H1 (cell line): ENCODE data around the gene ACCSL. TPM values are rescaled to one million over a fixed set of nuclear protein-coding genes. Genes with fewer than 3 reads are reported as not detected.

Experiments
- CTCF ChIA-PET: fragments of 300-600 bp; sonication (Branson Sonifier 250); formaldehyde crosslinking; loops from one replicate; lab custom pipeline; 2021; ENCODE audit not compliant: partially characterized antibody; lab: Charles Lee
- POLR2A ChIA-PET: fragments of 300-600 bp; sonication (Branson Sonifier 250); formaldehyde crosslinking; loops from one replicate; lab custom pipeline; 2021; ENCODE audit warnings: inconsistent platforms; ENCODE audit not compliant: partially characterized antibody; lab: Charles Lee
- DNase-seq, 2 experiments: peaks; one replicate each; pipeline versions ENCODE4 v3.0.0 to v3.0.0-alpha.2; 2010 to 2022; ENCODE audit warnings: low spot score in 2 of 2, low read depth in 1 of 2, mixed read lengths in 1 of 2
- FAIRE-seq: peaks from 2 replicates; lab custom pipeline; 2011; peaks lifted over from hg19 to GRCh38; lab: Jason Lieb, UNC
- H2AFZ ChIP-seq: 2 replicates; pipeline ENCODE4 v1.8.1; 2012; ENCODE audit warnings: low read length, inconsistent platforms
- H2AK5ac ChIP-seq: 2 replicates; pipeline ENCODE4 v1.6.1; 2013; ENCODE audit warnings: low read depth, low read length
- H2BK120ac ChIP-seq: replicated peaks from 2 replicates; pipeline ENCODE3; 2013; ENCODE audit warnings: low read depth, low read length, inconsistent platforms
- H2BK12ac ChIP-seq: 2 replicates; pipeline ENCODE4 v1.6.1; 2013; ENCODE audit warnings: low read depth, low read length
- H2BK15ac ChIP-seq: 2 replicates; pipeline ENCODE4 v1.6.1; 2013; ENCODE audit warnings: low read length
- H2BK20ac ChIP-seq: 2 replicates; pipeline ENCODE4 v1.6.1; 2013; ENCODE audit warnings: low read length
- H2BK5ac ChIP-seq: 2 replicates; pipeline ENCODE4 v1.6.1; 2013; ENCODE audit warnings: low read depth, low read length
- H3K14ac ChIP-seq: 2 replicates; pipeline ENCODE4 v1.6.1; 2013; ENCODE audit warnings: inconsistent platforms; ENCODE audit not compliant: insufficient read length
- H3K18ac ChIP-seq: 2 replicates; pipeline ENCODE4 v1.6.1; 2013; ENCODE audit warnings: low read length; ENCODE audit errors: extremely low read depth
- H3K23ac ChIP-seq: 2 replicates; pipeline ENCODE4 v1.6.1; 2013; ENCODE audit warnings: inconsistent platforms; ENCODE audit not compliant: insufficient read length
- H3K23me2 ChIP-seq: 2 replicates; pipeline ENCODE4 v1.6.1; 2013; ENCODE audit warnings: low read depth, low read length
- H3K27ac ChIP-seq: 2 replicates; pipeline ENCODE4 v1.6.1; 2011; ENCODE audit warnings: low read depth, low read length, inconsistent platforms
- H3K27me3 ChIP-seq, 4 experiments: replicated peaks in 1 of 4; 1 replicate in 1 of 4; 2 replicates in 3 of 4; pipeline versions ENCODE4 v1.6.1 to v1.8.1; 2011 to 2013; ENCODE audit warnings: low read length in 3 of 4, mild to moderate bottlenecking in 3 of 4, inconsistent platforms in 2 of 4, mixed read lengths in 2 of 4, moderate library complexity in 1 of 4; ENCODE audit not compliant: control insufficient read depth in 3 of 4, insufficient read depth in 3 of 4; ENCODE audit errors: extremely low read depth in 1 of 4
- H3K36me3 ChIP-seq, 4 experiments: 2 replicates each; pipeline versions ENCODE4 v1.6.1 to v1.8.1; 2011 to 2013; ENCODE audit warnings: mild to moderate bottlenecking in 4 of 4, low read length in 3 of 4, moderate library complexity in 2 of 4, control low read depth in 1 of 4, inconsistent platforms in 1 of 4; ENCODE audit not compliant: insufficient read depth in 4 of 4, control insufficient read depth in 2 of 4
- H3K4ac ChIP-seq: replicated peaks from 2 replicates; pipeline ENCODE3; 2013; ENCODE audit warnings: low read length, low read depth, mixed read lengths, inconsistent platforms; ENCODE audit not compliant: insufficient read length
- H3K4me1 ChIP-seq, 4 experiments: replicated peaks in 1 of 4; 1 replicate in 1 of 4; 2 replicates in 3 of 4; pipeline versions ENCODE4 v1.6.1 to v1.8.1; 2011 to 2013; ENCODE audit warnings: low read length in 3 of 4, inconsistent platforms in 2 of 4, mixed read lengths in 1 of 4; ENCODE audit not compliant: insufficient read depth in 4 of 4, control insufficient read depth in 3 of 4
- H3K4me2 ChIP-seq, 2 experiments: 2 replicates each; pipeline versions ENCODE4 v1.6.1 to v1.8.1; 2011 to 2013; ENCODE audit warnings: low read depth in 2 of 2, low read length in 2 of 2, control low read depth in 1 of 2, inconsistent platforms in 1 of 2, mild to moderate bottlenecking in 1 of 2; ENCODE audit not compliant: insufficient read depth in 1 of 2
- H3K4me3 ChIP-seq, 4 experiments: fragments of 200-600, 300-600 bp in 1 of 4; sonication (generic), shearing (Covaris generic), sonication (Bioruptor Twin) in 1 of 4; 2 replicates each; pipeline versions ENCODE4 v1.5.1 to v1.8.1; 2011 to 2016; ENCODE audit warnings: low read length in 4 of 4, low read depth in 3 of 4, control low read depth in 2 of 4, inconsistent platforms in 2 of 4, mild to moderate bottlenecking in 2 of 4, mixed read lengths in 1 of 4, moderate library complexity in 1 of 4; ENCODE audit not compliant: insufficient read depth in 2 of 4; ENCODE audit errors: extremely low read depth in 1 of 4
- H3K56ac ChIP-seq: replicated peaks from 2 replicates; pipeline ENCODE3; 2013; ENCODE audit warnings: low read depth, mild to moderate bottlenecking, mixed read lengths, low read length, inconsistent platforms; ENCODE audit not compliant: insufficient read length
- H3K79me1 ChIP-seq: 2 replicates; pipeline ENCODE4 v1.6.1; 2013; ENCODE audit warnings: low read depth, low read length, control low read depth
- H3K79me2 ChIP-seq, 2 experiments: 2 replicates each; pipeline versions ENCODE4 v1.6.1 to v1.8.1; 2012 to 2013; ENCODE audit warnings: low read length in 2 of 2, mild to moderate bottlenecking in 2 of 2, inconsistent platforms in 1 of 2; ENCODE audit not compliant: insufficient read depth in 2 of 2, control insufficient read depth in 1 of 2
- H3K9ac ChIP-seq, 4 experiments: replicated peaks in 1 of 4; 1 replicate in 1 of 4; 2 replicates in 3 of 4; pipeline versions ENCODE4 v1.6.1 to v1.8.1; 2011 to 2013; ENCODE audit warnings: low read depth in 3 of 4, low read length in 3 of 4, control low read depth in 2 of 4, mild to moderate bottlenecking in 2 of 4, moderate library complexity in 2 of 4, inconsistent platforms in 1 of 4; ENCODE audit errors: extremely low read depth in 1 of 4
- H3K9me3 ChIP-seq, 2 experiments: 2 replicates each; pipeline versions ENCODE4 v1.6.1 to v1.8.1; 2012 to 2013; ENCODE audit warnings: mild to moderate bottlenecking in 2 of 2, moderate library complexity in 2 of 2, control low read depth in 1 of 2, inconsistent platforms in 1 of 2, low read depth in 1 of 2, low read length in 1 of 2, mixed read lengths in 1 of 2; ENCODE audit not compliant: insufficient read depth in 2 of 2
- H4K20me1 ChIP-seq, 2 experiments: replicated peaks in 1 of 2; 2 replicates each; pipeline versions ENCODE3 to v1.8.1; 2011 to 2013; ENCODE audit warnings: inconsistent platforms in 2 of 2, low read length in 2 of 2, mild to moderate bottlenecking in 1 of 2; ENCODE audit not compliant: insufficient read depth in 2 of 2, control insufficient read depth in 1 of 2
- H4K5ac ChIP-seq: 2 replicates; pipeline ENCODE4 v1.6.1; 2013; ENCODE audit warnings: low read length, low read depth, mixed read lengths, inconsistent platforms; ENCODE audit not compliant: insufficient read length
- H4K8ac ChIP-seq: 2 replicates; pipeline ENCODE4 v1.8.0; 2013; ENCODE audit warnings: mild to moderate bottlenecking, moderate library complexity, low read length, inconsistent platforms; ENCODE audit not compliant: insufficient read depth; ENCODE audit errors: extremely low read depth
- H4K91ac ChIP-seq: replicated peaks from 2 replicates; pipeline ENCODE3; 2013; ENCODE audit warnings: low read length, mixed read lengths, inconsistent platforms; ENCODE audit not compliant: insufficient read length
- NRF1 ChIP-seq: IDR thresholded peaks from 2 replicates; pipeline ENCODE4 v1.6.1; 2011; ENCODE audit warnings: mild to moderate bottlenecking, low read depth, low read length, improper control_type of control experiment
- RAD21 ChIP-seq, 2 experiments: IDR thresholded peaks in 1 of 2; conservative IDR thresholded peaks in 1 of 2; 2 replicates each; pipeline ENCODE4 v1.6.1; 2011; ENCODE audit warnings: low read depth in 2 of 2, low read length in 2 of 2, improper control_type of control experiment in 1 of 2, inconsistent platforms in 1 of 2, mild to moderate bottlenecking in 1 of 2, moderate library complexity in 1 of 2
- TAF7 ChIP-seq: optimal IDR thresholded peaks from 2 replicates; pipeline ENCODE3; 2011; ENCODE audit warnings: low read depth, mild to moderate bottlenecking, inconsistent platforms, low read length, moderate library complexity, borderline replicate concordance
- WGBS, 2 experiments: shearing (Covaris generic) in 1 of 2; methylation state at CpG; one replicate each; pipeline versions ENCODE4 v1.1.6 to v1.1.7; 2013 to 2015; ENCODE audit warnings: low lambda C conversion rate in 2 of 2, mixed read lengths in 2 of 2, inconsistent platforms in 1 of 2, low coverage in 1 of 2, missing lambda C conversion rate in 1 of 2; ENCODE audit not compliant: insufficient replicate concordance in 2 of 2, insufficient coverage in 1 of 2, insufficient read length in 1 of 2; ENCODE audit errors: extremely low coverage in 1 of 2, missing lambda C conversion rate in 1 of 2; 5-methylcytosine and 5-hydroxymethylcytosine counted together
- polyA plus RNA-seq, 7 experiments: library from polyadenylated mRNA; depleted of rRNA in 3 of 7; stranded (reverse) in 5 of 7; unstranded in 2 of 7; fragments of >200 nt in 5 of 7; fragments of 200-250 nt in 2 of 7; gene quantifications; 1 replicate in 5 of 7; 2 replicates in 1 of 7; 4 replicates in 1 of 7; pipeline versions ENCODE4 v1.2.1 to v1.2.3, GENCODE V29; 2011 to 2013; ENCODE audit warnings: missing spikeins in 2 of 7, mixed read lengths in 2 of 7
- total RNA-seq: library from RNA; stranded (reverse); fragmentation: NEBNext Ultra II Directional; extraction: Animal tissue kit (Norgen Biotek cat#: 25700); gene quantifications from 2 replicates; pipeline ENCODE4 v1.2.1, GENCODE V29; 2021
- TF ChIP-seq, protein P1 (sequence below): IDR thresholded peaks from 2 replicates; pipeline ENCODE4 v1.6.1; 2012; ENCODE audit warnings: inconsistent platforms

The ACCSL gene
- total and polyA plus RNA-seq, 2 of the 8 experiments (the other 6 are each of a cell fraction or from before 2014, with no cell fraction given): not detected

DNA sequence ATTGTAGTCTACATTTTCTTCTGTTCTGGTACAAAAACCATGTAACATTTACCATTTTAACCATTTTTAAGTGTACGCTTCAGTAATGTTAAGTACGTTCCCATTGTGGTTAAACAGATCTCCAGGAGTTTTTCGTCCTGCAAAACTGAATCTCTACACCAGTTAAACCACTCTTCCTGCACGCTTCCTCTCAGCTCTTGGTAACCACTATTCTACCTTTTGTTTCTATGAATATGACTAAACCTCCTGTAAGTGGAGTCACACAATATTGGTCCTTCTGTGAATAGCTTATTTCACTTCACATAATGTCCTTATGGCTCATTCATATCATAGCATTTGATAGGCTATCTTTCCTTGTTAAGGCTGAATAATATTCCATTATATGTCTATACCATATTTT is 40.6 kb downstream of the ACCSL start:
- Histone ChIP-seq H3K4me2 (no peak overlapping the region), H3K4me1 (no peaks in the 10 kb centered on the region), H3K79me1 (no peaks in the 10 kb centered on the region), H3K14ac (no peak overlapping the region), H3K18ac (no peak overlapping the region), H3K4me3 (no peak overlapping the region), H3K23me2 (no peaks in the 10 kb centered on the region), H2BK12ac (no peak overlapping the region), H3K56ac (no peak overlapping the region), H3K9me3 (peaks cover 2 to 4% of the 10 kb centered on the region in 2 experiments; a peak in 2 of 4 replicates), H3K4ac (no peak overlapping the region), H2AFZ (no peak overlapping the region), H4K5ac (no peak overlapping the region), H3K27ac (no peak overlapping the region), H3K27me3 (no peaks in the 10 kb centered on the region), H3K9ac (no peak overlapping the region), H3K79me2 (no peaks in the 10 kb centered on the region), H2AK5ac (no peak overlapping the region), H2BK20ac (no peak overlapping the region), H3K23ac (no peak overlapping the region), H4K20me1 (no peaks in the 10 kb centered on the region), H4K8ac (no peak overlapping the region), H3K36me3 (no peaks in the 10 kb centered on the region), H4K91ac (no peak overlapping the region), H2BK120ac (no peak overlapping the region), H2BK5ac (no peak overlapping the region), H2BK15ac (no peak overlapping the region)
- DNase-seq (no peak), FAIRE-seq (no peak)
- ChIA-PET CTCF (interaction anchor here (0.6 to 1.2 kb wide), 2 partner anchors 51 to 447 kb away, joined by 3 to 4 read pairs; no protein-coding TSS in a partner anchor), POLR2A (no interaction called here)
- TF ChIP-seq NRF1: no peak
- no peak for TF ChIP-seq TAF7
- TF ChIP-seq, protein P1, sequence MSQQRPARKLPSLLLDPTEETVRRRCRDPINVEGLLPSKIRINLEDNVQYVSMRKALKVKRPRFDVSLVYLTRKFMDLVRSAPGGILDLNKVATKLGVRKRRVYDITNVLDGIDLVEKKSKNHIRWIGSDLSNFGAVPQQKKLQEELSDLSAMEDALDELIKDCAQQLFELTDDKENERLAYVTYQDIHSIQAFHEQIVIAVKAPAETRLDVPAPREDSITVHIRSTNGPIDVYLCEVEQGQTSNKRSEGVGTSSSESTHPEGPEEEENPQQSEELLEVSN: no peak
- no peak for TF ChIP-seq RAD21 (IDR thresholded peaks at IDR 0.05 in 1 of 2, conservative IDR thresholded peaks at IDR 0.05 in 1 of 2; ENCODE audit: low read depth in 2 of 2, low read length in 2 of 2)
- 99% methylated on average over 4 of the region's 4 CpGs; no CpG with 5 or more reads in 1 of the 2 experiments for WGBS, 2 experiments
